Nephron (organoid): Measurements from ENCODE around the gene ADPRS.

Experiments
- H3K27ac Mint-ChIP-seq, 3 experiments: 2 replicates each; pipeline ENCODE4 v1.8.0; 2020; ENCODE audit warnings: mixed read lengths in 3 of 3, mild to moderate bottlenecking in 2 of 3, moderate library complexity in 1 of 3
- H3K27me3 Mint-ChIP-seq: 2 replicates; pipeline ENCODE4 v1.8.0; 2021; ENCODE audit warnings: low read depth, mild to moderate bottlenecking, moderate library complexity, mixed read lengths
- H3K36me3 Mint-ChIP-seq: 2 replicates; pipeline ENCODE4 v1.8.0; 2020; ENCODE audit warnings: low read depth, mixed read lengths
- H3K4me1 Mint-ChIP-seq: 2 replicates; pipeline ENCODE4 v1.8.0; 2020; ENCODE audit warnings: mixed read lengths
- H3K4me3 Mint-ChIP-seq, 3 experiments: 2 replicates each; pipeline ENCODE4 v1.8.0; 2020; ENCODE audit warnings: mild to moderate bottlenecking in 3 of 3, mixed read lengths in 3 of 3, moderate library complexity in 2 of 3
- H3K9me3 Mint-ChIP-seq: 2 replicates; pipeline ENCODE4 v1.8.0; 2020; ENCODE audit warnings: mixed read lengths
- TF ChIP-seq, protein P1 (sequence below), 3 experiments: fragments of 200-600 bp; sonication (generic); IDR thresholded peaks; one replicate each; pipeline ENCODE4 v1.5.0; 2021; ENCODE audit warnings: antibody characterized with exemption in 3 of 3; ENCODE audit not compliant: unreplicated experiment in 3 of 3

The ADPRS gene

DNA sequence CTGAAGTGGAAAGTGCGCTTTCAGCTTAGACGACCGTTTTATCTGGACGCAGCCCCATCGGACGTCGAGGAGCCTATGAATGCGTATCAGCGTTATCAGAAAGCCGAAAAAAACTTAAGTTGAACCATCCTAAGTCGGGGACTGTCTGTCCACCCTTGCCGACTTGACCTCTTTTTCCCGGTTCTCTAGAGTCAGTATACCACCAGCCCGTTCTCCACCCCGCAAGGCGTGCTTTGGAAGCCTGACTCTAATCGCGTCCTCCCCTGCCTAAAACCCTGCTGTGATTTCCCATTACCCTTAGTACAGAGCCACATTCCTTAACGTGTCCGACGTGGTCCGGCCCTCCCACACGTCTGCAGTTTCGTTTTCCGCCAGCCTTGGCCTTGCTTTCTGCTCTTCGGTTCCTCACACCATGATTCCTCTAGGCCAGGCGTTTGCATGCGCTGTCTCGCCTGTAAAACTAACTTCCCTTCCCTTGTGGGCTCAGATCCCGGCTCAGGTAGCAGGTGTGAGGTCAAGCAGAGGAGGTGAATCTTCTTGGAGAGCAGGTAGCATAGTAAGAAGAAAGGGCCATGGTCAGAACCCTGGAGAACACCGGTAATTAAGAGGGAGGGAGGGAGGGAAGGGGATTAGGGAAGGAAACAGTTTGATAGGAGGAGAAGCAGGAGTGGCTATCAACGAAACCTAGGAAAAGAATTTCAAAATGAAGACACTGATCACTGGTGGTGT, 865 bp downstream of the ADPRS start:
- Mint-ChIP-seq H3K9me3 (no peaks in the 10 kb centered on the region), H3K27me3 (no peaks in the 10 kb centered on the region), H3K4me3 (peak overlapping the region; percentile 95 to 99 (median 95)), H3K27ac (peak overlapping the region; percentile 91 to 98 (median 98)), H3K4me1 (peaks cover 11% of the 10 kb centered on the region), H3K36me3 (peaks cover 27% of the 10 kb centered on the region)
- TF ChIP-seq, protein P1, sequence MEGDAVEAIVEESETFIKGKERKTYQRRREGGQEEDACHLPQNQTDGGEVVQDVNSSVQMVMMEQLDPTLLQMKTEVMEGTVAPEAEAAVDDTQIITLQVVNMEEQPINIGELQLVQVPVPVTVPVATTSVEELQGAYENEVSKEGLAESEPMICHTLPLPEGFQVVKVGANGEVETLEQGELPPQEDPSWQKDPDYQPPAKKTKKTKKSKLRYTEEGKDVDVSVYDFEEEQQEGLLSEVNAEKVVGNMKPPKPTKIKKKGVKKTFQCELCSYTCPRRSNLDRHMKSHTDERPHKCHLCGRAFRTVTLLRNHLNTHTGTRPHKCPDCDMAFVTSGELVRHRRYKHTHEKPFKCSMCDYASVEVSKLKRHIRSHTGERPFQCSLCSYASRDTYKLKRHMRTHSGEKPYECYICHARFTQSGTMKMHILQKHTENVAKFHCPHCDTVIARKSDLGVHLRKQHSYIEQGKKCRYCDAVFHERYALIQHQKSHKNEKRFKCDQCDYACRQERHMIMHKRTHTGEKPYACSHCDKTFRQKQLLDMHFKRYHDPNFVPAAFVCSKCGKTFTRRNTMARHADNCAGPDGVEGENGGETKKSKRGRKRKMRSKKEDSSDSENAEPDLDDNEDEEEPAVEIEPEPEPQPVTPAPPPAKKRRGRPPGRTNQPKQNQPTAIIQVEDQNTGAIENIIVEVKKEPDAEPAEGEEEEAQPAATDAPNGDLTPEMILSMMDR (IDR thresholded peaks at IDR 0.05; ENCODE audit: unreplicated experiment in 3 of 3), result no peak

DNA sequence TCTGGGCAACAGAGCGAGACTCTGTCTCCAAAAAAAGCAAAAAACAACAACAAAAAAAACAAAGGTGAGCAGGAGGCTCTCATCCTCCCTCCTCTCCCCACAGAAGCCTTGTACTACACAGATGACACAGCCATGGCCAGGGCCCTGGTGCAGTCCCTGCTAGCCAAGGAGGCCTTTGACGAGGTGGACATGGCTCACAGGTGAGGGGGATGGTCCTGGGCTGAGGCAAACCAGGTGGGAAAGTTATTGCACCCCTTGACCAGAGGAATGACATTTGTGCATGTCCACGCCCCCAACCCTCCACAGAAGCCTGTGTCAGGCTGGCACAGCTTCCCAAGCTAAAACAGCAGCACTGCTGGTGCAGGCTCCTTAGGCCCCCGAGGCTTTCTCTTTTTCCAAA, 2.4 kb downstream of the ADPRS start:
- Mint-ChIP-seq H3K36me3 (peaks cover 28% of the 10 kb centered on the region), H3K9me3 (no peaks in the 10 kb centered on the region), H3K4me3 (peak overlapping the region; percentile 66 to 82 (median 74)), H3K4me1 (peaks cover 11% of the 10 kb centered on the region), H3K27ac (no peak overlapping the region), H3K27me3 (no peaks in the 10 kb centered on the region)
- TF ChIP-seq, protein P1 (IDR thresholded peaks at IDR 0.05; ENCODE audit: unreplicated experiment in 3 of 3), result no peak

GRCh38 chr1:36091698-36092097, 3.0 kb downstream of the ADPRS start:
- H3K4me1 Mint-ChIP-seq, result peaks cover 15% of the 10 kb centered on the region
- TF ChIP-seq, protein P1 (IDR thresholded peaks at IDR 0.05; ENCODE audit: unreplicated experiment in 3 of 3), result no peak
- peak overlapping the region; percentile 66 to 82 (median 74) for H3K4me3 Mint-ChIP-seq
- H3K9me3 Mint-ChIP-seq, result no peaks in the 10 kb centered on the region
- H3K27ac Mint-ChIP-seq, result no peak overlapping the region
- peaks cover 28% of the 10 kb centered on the region for H3K36me3 Mint-ChIP-seq
- no peaks in the 10 kb centered on the region for H3K27me3 Mint-ChIP-seq

DNA sequence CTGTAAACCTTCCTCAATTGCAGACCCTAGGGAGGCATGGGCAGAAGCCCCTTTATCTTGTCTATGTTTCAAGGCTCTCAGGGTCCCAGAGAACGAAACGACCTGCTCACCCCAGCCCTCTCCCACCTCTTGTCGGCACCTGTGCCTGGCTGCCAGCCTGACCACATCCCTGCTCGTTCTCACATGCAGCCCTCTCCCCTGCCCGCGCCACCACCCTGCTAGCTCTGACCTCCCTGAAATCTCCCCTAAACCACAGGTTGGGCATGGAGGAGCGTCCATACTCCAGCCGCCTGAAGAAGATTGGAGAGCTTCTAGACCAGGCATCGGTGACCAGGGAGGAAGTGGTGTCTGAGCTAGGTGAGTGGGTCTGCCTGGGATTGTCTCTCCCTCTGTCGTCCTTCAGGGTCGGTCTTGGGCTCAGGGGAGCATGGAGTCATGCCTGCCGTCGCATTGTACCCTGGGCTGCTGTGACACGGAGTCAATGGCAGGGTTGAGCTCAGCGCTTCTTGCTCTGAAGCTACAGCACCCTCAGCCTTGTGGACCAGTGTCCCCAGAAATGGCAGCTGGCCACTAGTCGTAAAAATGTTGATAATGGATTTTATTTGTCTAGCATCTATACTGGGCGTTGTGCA, 3.6 kb downstream of the ADPRS start:
- H3K27me3 Mint-ChIP-seq, result no peaks in the 10 kb centered on the region
- H3K9me3 Mint-ChIP-seq, result no peaks in the 10 kb centered on the region
- H3K27ac Mint-ChIP-seq, result no peak overlapping the region
- H3K4me1 Mint-ChIP-seq, result peaks cover 15% of the 10 kb centered on the region
- peaks cover 28% of the 10 kb centered on the region for H3K36me3 Mint-ChIP-seq
- TF ChIP-seq, protein P1 (IDR thresholded peaks at IDR 0.05; ENCODE audit: unreplicated experiment in 3 of 3), result no peak
- peak overlapping the region; percentile 23 to 82 (median 60) for H3K4me3 Mint-ChIP-seq

- TF ChIP-seq, protein P1 (IDR thresholded peaks at IDR 0.05; ENCODE audit: unreplicated experiment in 3 of 3), result no peak
- no peaks in the 10 kb centered on the region for H3K27me3 Mint-ChIP-seq
- H3K36me3 Mint-ChIP-seq, result peaks cover 28% of the 10 kb centered on the region
Observed at GRCh38 chr1:36092798-36093185, 4.1 kb downstream of the ADPRS start.

More at GRCh38 chr1:36092798-36093185, 4.1 kb downstream of the ADPRS start:
- Mint-ChIP-seq H3K9me3 (no peaks in the 10 kb centered on the region), H3K27ac (no peak overlapping the region), H3K4me1 (peaks cover 15% of the 10 kb centered on the region), H3K4me3 (peak overlapping the region in 1 of 3 experiments; percentile 60)
